HG02870 (cell line): ENCODE measurements around the gene GPR108.
"Not testable (repeated sequence)": the region's sequence is repeated elsewhere in the genome, so short reads cannot be mapped to it uniquely, and the experiment has no call there.

Experiments
- ATAC-seq: cut with Tn5 transposase; IDR thresholded peaks from one replicate; pipeline ENCODE4 v1.9.1; 2021; ENCODE audit warnings: mild to moderate bottlenecking, moderate library complexity; ENCODE audit not compliant: unreplicated experiment

The GPR108 gene

DNA sequence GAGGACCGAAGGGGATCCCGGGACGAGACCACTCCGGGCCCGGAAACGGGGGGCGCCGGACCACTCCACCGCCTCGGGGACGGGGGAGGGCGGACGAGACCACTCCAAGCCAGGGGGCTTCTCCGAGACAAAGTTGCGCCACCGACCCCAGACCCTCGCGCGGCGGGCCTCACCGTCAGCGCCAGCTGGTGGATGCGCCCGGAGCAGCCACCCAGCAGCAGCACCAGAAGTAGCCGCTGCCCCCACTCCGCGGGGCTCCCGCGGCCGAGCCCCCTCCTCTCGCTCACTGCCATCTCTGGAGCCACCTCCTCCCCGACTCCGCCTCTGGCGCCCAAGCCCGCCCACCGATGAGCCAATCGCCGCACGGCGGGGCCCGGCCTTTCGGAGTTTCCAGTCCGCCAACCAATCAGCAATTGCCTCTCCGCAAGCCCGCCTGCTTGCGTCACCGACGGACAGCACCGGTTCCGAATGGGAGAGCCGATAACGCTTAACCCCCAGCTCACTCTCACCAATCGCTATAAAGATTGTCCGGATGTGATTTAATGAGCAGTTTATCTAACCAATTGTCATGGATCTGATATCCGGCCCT lies at the start of gene GPR108:
Gene GPR108, minus strand, starts transcription at position 297 of the 589 bp plus-strand sequence. Its CDS starts 4 bp downstream, at position 293.
- peak; percentile 65 for ATAC-seq

DNA sequence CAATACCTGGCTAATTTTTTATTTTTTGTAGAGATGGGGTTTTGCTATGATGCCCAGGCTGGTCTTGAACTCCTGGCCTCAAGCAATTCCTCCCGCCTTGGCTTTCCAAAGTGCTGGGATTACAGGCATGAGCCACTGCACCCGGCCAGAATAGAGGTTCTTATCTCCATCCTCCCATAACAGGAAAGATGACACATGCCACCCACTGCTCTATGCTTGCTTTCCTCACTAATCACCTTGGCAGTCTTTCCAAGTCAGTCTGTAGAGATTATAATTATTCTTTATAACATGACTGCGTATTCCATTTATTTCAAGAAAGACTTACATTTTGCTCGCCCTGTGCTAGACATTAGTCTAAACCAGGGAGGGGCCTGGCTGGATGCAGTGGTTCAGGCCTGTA lies 41.8 kb upstream of the GPR108 start:
- ATAC-seq, result no peak

DNA sequence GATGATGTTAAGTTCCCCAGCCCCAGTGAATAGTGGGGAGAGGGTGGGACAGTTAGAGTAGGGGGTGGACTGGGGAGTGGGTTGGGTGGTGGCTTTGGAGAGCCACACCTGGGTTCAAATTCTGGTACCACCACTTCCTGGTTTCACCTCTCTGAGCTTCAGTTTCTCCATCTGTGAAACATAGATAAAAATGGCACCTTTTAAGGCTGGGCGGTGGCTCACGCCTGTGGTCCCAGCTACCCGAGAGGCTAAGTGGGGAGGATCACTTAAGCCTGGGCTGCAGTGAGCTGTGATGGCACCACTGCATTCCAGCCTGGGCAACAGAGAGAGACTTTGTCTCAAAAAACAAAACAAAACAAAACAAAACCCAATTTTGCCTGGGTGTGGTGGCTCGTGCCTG lies 41.0 kb upstream of the GPR108 start:
- no peak for ATAC-seq

DNA sequence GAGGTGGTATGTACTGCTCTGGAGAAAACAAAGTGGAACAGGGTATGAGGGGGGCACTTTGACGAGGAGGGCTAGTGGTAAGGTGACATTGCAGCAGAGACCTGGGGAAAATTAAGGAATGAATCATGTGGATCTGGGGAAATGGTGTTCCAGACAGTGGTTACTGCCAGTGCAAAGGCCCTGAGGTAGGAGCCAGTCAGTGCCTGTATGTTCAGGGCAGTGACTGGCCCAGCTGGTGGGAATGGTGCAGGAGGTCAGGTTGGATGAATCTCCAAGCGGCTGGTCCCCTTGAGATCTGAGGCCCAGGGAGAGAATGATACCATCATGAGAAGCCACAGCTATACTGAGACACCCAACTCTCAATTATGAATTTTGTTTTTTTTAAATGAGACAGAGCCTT lies 40.1 kb upstream of the GPR108 start:
- ATAC-seq, result no peak

DNA sequence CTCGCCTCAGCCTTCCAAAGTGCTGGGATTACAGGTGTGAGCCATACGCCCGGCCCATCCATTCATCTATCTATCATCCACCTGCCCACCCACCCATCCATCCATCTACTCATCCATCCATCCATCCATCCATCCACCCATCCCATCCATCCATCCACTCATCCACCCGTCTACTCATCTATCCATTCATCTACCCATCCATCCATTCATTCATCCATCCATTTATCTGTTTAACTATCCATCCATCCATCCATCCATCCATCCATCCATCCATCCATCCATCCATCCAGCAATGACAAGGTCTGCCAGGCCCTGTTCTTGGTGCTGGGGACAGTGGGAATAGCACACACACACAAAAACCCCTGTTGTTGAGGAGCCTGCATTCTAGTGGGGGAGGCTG lies 39.6 kb upstream of the GPR108 start:
- ATAC-seq, result no peak

DNA sequence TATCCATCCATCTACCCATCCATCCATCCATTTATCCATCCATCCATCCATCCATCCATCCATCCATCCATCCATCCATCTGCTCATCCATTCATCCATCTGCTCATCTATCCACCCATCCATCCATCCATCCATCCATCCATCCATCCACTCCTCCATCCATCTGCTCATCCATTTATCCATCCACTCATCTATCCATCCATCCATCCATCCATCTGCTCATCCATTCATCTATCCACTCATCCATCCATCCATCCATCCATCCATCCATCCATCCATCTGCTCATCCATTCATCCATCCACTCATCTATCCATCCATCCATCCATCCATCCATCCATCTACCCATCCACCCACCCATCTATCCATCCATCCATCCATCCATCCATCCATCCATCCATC lies 38.7 kb upstream of the GPR108 start:
- ATAC-seq, result not testable (repeated sequence)

DNA sequence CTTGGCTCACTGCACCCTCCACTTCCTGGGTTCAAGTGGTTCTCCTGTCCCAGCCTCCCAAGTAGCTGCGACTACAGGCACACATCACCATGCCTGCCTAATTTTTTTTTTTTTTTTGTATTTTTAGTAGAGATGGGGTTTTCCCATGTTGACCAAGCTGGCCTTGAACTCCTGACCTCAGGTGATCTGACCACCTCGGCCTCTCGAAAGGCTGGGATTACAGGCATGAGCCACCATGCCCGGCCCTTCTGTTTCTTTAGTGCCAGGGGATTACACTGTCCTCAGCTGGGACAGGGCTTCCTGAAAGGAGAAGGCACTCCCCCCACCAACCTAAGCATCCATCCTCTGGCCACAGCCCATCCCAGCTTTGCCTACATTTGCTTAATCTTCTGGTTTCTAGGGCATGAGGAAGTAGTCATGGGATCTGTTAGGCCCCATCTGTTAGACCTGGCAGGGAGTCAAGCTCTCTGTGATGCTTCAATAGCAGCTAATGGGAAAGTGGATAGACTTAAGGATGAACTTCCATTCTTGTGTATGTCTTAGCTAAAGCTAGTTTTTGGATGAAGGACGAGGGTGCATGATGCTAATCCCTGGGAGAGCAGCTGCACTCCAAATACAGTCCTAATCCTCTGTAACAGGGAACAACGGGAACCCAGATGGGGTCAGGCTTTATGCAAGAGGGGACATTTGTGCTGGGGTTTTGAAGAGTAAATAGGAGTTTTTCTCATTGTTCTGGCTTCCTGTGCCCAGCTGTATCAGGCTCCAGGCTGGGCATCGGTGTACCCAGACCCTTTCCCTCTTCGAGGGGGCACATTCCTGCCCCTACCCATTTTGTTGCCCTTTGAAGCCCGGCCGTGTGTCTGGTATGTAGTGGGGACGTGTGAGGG lies 37.7 kb upstream of the GPR108 start:
- ATAC-seq, result no peak

DNA sequence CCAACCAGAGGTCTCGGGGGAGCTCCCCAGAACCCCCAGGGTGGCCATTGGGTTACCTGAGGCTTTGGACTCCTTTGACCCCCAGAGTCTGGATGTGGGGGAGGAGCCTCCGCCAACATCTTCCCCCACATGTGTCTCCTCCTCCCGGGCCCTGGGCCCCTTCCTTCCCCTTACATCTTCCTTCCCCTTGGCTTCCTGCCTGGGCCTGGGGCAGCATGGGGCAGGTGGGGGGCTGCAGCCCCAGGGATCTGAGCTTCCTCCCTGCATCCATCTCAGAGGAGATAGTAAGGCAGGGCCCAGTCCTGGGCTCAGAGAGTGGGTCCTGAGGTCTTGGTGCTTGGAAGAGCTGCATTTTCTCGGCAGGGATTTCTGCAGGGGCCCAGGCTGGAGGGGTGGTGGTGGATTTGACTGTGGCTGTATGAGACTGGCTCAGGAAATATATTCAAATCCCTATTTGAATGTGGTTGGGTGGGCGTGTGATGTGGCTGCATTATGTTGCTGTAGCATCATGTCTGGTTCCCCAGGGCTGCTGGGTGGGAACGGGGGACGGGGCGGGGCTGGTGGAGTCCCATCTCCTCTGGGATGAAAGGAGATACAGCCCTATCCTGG lies 36.0 kb upstream of the GPR108 start:
- ATAC-seq, result peak; percentile 30

DNA sequence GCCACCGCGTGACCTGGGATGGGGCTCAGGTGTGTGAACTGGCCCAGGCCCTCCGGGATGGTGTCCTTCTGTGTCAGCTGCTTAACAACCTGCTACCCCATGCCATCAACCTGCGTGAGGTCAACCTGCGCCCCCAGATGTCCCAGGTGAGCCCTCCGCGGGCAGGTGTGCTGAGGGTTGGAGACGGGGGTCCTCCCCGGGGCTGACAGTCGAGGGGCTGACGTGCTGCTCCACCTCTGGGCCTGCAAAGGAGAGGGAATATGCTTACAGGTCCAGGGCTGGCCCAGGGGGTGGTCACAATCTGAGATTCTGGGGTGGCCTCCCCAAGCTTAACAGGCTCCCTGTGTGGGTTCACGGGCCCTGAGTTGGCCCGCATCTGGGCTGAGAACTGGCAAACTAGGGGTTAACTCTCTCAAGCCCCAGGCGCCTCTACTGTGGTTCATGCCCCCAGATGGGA lies 35.5 kb upstream of the GPR108 start:
- ATAC-seq, result peak; percentile 6

DNA sequence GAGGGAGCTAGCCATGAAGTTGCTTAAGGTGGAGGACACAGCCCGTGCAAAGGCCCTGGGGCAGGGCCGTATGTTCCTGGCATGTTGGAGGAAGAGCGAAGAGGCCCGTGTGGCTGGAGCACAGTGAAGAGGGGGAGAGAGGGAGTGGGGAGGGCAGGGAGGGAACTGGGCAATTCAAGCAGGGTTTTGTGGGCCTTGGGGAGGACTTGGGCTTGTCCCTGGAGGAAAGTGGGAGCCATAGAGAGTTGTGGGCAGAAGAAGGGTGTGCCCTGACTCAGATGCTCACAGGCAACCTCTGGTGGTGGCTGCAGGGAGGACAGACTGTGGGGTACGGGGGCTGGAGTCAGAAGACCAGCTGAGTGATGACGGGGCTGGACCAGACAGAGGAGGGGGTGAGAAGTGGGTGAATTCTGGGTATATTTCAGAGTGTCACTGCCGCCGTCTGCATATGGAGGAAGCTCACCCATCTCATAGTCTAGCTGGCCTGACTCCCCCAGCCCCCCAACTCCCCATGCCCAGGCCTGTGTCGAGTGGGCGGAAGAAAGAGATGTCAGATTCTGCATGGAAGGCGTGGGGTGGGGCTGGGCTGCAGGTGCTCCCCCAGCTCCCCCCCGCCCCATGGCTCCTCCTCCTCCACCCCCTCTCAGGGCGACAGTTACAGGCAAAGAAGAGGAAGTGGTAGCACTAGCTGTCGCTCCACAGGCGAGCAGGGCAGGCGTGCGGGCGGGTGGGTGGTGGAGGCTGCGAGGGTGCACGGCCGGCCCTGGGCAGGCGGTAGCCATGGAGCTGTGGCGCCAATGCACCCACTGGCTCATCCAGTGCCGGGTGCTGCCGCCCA lies 34.9 kb upstream of the GPR108 start, which contains the start of gene VAV1:
Gene VAV1, plus strand, starts transcription at position 681 of the 838 bp plus-strand sequence. Its CDS starts 100 bp downstream, at position 781.
- peak; percentile 33 for ATAC-seq

DNA sequence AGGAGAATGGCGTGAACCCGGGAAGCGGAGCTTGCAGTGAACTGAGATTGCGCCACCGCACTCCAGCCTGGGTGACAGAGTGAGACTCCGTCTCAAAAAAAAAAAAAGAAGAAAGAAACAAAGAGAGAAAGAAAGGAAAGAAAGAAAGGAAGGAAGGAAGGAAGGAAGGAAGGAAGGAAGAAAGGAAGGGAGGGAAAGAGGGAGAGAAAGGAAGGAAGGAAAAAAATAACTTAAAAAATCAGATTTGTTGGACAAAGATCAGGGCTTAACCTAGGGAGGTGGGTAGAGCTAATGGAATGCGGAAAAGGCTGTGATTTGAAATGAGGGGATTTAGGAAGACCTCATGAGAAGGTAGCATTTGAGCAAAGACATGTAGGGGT lies 34.3 kb upstream of the GPR108 start:
- not testable (repeated sequence) for ATAC-seq

DNA sequence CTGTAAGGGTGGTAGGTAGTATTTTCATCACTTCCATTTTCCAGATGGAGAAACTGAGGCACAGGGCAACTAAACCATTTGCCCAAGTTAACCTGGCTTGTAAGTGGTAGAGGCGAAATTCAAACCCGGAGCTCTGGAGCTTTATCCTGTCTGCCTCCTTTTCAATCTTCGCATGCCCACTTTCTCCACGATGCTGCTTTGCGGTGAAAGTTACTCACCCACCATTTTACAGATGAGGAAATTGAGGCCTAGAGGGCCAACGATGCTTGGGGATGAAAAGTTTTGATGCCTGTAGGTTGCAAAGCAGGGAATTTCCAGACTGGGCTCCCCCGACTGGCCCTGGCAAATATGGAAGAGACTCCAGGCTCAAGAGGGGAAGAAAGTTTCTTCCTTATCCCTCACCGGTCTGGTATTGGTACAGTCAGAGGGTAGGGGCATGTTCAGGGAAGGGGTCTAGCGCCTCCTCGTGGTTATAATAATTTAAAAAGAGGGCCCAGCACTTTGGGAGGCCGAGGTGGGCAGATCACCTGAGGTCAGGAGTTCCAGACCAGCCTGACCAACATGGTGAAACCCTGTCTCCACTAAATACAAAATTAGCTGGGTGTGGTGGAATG lies 31.7 kb upstream of the GPR108 start:
- ATAC-seq, result no peak

DNA sequence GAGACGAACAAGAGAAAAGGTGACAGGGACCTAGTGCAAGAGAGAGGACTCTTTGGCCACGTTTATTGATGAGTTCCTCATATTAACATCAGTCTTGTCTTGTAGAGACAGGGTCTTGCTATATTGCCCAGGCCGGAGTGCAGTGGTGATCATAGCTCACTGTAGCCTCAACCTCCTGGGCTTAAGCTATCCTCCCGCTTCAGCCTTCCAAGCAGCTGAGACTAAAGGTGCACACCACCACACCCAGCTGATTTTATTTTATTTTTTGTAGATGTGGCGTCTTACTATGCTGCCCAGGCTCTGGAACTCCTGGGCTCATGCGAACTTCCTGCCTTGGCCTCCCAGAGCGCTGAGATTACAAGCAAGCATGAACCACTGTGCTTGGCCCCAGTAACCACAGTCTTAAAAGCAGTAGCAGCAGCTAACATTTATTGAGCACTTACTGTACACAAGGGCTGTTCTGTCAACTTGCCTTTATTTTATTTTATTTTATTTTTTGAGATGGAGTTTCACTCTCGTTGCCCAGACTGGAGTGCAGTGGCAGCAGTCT lies 30.9 kb upstream of the GPR108 start:
- no peak for ATAC-seq

DNA sequence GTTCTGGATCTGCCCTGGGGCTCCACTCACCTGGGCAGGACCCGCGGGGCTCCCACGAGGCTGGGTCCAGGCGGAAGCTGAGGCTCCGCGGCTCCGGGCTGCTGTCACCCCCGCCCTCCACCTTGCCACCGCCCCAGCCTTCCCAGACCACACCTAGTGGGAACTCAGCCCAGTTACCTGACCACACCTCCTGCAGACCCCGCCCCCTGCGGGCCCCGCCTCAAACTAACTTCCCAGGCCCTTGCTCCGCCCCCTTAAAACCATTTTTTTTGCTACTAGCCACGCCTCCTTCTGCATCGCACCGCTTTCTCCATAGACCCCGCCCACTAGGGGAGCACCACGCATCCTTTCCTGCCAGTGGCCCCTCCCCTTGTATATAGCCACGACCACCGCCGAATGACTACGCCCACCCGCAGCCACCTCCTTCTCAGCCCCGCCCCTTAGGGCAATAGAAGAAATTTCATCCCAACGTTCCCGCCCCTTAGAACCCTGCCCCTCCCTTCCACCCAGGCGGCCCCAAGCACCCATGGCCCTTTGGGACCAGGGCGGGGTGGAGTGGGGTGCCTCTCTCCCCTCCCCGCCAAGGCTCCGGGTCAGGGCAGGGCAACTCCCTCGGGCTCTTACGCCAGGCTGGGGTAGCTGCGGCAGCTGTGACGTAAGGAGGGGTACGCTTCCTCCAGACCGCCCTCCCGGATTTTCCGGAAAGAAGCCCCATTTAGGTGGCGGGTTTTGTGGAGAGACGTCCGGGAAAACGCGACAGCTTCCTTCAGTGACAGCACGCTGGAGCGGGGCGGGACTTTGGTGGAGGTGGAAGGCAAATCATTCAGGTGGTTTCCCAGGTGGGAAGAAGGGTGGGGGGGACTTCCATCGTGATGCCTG lies 30.2 kb upstream of the GPR108 start, which contains the start of gene SH2D3A:
Gene SH2D3A, minus strand, starts transcription at position 79 of the 879 bp plus-strand sequence. CDS start 3,687 bp downstream, outside the sequence.
- ATAC-seq, result peak; percentile 75

DNA sequence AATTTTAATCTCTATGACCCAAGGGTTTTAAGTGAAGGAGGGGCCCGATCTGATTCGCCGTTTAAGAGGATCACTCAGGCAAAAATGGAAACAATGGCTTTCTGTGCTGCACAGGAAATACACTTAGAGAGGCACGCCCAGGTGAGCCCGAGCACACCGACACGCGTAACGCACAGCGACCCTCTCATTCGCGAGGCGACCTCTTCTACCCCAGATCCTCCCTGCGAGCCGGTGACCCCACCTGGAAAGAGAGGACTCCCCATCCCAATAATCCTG lies 29.6 kb upstream of the GPR108 start:
- ATAC-seq, result peak; percentile 14

DNA sequence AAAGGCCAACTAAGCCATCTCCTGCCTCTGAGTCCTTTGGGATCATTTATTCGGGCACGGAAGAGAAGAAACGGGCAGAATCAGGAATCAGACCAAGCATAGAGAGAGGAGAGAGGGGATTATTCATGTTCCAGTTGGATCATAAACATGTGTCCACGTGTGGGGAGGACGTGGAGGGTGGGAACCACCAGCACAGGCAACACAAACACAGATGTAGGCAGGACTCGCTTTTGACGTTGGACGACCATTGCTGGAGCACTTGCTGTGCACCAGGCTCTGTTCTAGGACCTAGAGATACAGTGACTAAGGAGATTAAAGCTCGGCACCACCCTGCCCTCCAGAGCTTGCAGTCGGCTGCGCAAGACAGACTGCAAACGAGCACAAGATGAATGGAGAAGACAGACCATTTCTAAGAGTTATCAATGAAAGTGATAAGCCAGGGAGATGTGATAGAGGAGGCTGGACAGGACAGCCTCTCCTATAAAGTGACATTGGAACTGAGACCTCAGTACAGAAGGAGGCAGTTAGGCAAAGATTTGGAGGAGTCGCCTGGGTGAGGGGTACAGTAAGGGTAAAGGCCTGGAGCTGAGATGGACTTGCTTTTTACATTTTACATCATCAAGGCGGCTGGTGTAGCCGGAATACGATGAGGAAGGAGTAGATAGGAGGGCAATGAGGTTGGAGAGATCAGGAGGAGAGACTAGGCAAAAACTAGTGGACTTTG lies 29.1 kb upstream of the GPR108 start:
- ATAC-seq, result no peak

DNA sequence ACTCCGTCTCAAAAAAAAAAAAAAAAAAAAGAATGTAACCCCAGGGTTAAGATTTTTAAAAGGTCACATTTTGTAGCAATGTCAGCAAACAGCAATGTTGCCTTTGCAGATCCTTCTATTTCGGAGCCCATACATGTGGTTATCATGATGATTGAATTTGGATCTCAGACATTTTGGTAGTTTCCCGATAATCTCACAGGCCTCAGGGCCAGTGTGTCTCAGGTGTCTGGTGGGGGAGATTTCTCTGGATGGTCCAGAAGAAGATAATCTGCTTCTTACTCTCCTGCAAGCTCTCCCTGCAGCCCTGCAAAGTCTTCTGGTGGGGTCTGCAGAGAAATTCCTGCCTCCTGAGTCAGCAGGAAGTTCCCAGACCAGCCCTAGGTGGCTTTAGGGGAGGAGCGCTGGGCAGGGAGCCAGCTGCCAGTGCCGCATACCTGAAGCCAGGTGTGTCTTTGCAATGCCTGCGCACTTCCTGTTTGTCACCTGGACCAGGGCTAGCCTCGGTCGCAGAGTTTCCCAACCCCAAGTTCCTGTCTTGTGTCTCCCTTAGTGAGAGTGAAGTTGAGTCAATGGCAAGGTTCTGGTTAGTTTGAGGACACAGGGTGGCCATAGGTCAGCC lies 28.5 kb upstream of the GPR108 start:
- ATAC-seq, result no peak

DNA sequence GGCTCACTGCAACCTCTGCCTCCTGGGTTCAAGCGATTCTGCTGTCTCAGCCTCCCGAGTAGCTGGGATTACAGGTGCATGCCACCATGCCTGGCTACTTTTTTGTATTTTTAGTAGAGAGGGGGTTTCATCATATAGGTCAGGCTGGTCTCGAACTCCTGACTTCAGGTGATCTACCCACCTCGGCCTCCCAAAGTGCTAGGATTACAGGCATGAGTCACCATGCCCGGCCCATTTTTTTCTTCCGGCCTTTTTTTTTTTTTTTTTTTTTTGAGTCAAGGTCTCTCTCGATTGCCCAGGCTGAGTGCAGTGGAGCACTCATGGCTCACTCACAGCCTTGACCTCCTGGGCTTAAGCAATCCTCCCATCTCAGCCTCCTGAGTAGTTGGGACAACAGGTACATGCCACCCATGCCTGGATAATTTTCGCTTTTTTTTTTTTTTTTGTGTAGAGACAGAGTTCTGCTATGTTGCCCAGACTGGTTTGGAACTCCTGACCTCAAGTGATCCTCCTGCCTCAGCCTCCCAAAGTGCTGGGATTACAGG lies 24.9 kb upstream of the GPR108 start:
- ATAC-seq, result not testable (repeated sequence)
